ENCODE results near the gene KCNAB3.

DNA sequence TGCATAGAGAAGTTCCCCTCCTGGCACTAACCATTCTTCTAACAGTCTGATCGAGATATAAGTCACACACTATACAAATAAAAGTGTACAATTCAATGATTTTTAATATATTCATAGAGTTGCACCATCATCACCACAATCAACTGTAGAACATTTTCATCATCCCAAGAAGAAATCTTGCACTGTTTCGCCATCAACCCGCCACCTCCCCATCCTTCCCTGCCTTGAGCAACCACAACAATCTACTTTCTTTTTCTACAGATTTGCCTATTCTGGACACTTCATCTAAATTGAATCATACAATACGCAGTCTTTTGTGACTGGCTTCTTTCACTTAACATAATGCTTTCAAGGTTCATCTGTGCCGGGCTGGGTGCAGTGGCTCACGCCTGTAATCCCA lies 39.8 kb upstream of the KCNAB3 start:
- TF ChIP-seq EZH2 (IDR thresholded peaks at IDR 0.05; ENCODE audit: borderline replicate concordance, low read depth, low read length) (no peak), SMARCC2 (IDR thresholded peaks at IDR 0.05; ENCODE audit: low read depth) (no peak), POLR2AphosphoS5 (IDR thresholded peaks at IDR 0.05; ENCODE audit: control insufficient read depth, insufficient read depth, low read depth, low read length) (no peak), TCF7L2 (IDR thresholded peaks at IDR 0.05; ENCODE audit: low read depth, low read length) (no peak), TCF15 (CRISPR knock-in tag; IDR thresholded peaks at IDR 0.05) (no peak), PHF8 (IDR thresholded peaks at IDR 0.05; ENCODE audit: borderline replicate concordance, low read length) (no peak), CGGBP1 (CRISPR knock-in tag; IDR thresholded peaks at IDR 0.05) (no peak), EP300 (IDR thresholded peaks at IDR 0.05; ENCODE audit: low read length) (no peak), NFYB (IDR thresholded peaks at IDR 0.05; ENCODE audit: extremely low read depth, insufficient read length) (no peak), LARP7 (IDR thresholded peaks at IDR 0.05) (no peak), GTF3C2 (IDR thresholded peaks at IDR 0.05; ENCODE audit: borderline replicate concordance, extremely low read depth, insufficient read length) (no peak)
- TF ChIP-seq, protein P1, sequence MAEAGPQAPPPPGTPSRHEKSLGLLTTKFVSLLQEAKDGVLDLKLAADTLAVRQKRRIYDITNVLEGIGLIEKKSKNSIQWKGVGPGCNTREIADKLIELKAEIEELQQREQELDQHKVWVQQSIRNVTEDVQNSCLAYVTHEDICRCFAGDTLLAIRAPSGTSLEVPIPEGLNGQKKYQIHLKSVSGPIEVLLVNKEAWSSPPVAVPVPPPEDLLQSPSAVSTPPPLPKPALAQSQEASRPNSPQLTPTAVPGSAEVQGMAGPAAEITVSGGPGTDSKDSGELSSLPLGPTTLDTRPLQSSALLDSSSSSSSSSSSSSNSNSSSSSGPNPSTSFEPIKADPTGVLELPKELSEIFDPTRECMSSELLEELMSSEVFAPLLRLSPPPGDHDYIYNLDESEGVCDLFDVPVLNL (CRISPR knock-in tag; IDR thresholded peaks at IDR 0.05; ENCODE audit: low read depth), result no peak

Data from K562 (cell line).